AG04449 (cell line): ENCODE measurements around the gene NRL.

Experiments
- CTCF ChIA-PET: fragments of 350-600 bp; formaldehyde crosslinking; extraction: SDS; loops from one replicate; lab custom pipeline; 2021; ENCODE audit warnings: antibody characterized with exemption; lab: Yijun Ruan, JAX
- POLR2A ChIA-PET: fragments of 400-600, 350-600 bp; formaldehyde crosslinking; extraction: SDS; loops from one replicate; lab custom pipeline; 2020; ENCODE audit warnings: antibody characterized with exemption, inconsistent platforms; lab: Yijun Ruan, JAX
- DNase-seq: peaks from one replicate; pipeline ENCODE4 v3.0.0-alpha.2; 2010; ENCODE audit warnings: low read depth, low spot score
- H3K4me3 ChIP-seq: 2 replicates; pipeline ENCODE4 v1.5.1; 2011; ENCODE audit warnings: low read depth, mild to moderate bottlenecking, control low read depth, low read length
- TF ChIP-seq, protein P1 (sequence below): IDR thresholded peaks from one replicate; pipeline ENCODE4 v1.5.1; 2011; ENCODE audit warnings: mild to moderate bottlenecking, moderate library complexity, low read length, control low read depth, inconsistent platforms; ENCODE audit not compliant: insufficient read depth; ENCODE audit errors: missing control alignments

The NRL gene

DNA sequence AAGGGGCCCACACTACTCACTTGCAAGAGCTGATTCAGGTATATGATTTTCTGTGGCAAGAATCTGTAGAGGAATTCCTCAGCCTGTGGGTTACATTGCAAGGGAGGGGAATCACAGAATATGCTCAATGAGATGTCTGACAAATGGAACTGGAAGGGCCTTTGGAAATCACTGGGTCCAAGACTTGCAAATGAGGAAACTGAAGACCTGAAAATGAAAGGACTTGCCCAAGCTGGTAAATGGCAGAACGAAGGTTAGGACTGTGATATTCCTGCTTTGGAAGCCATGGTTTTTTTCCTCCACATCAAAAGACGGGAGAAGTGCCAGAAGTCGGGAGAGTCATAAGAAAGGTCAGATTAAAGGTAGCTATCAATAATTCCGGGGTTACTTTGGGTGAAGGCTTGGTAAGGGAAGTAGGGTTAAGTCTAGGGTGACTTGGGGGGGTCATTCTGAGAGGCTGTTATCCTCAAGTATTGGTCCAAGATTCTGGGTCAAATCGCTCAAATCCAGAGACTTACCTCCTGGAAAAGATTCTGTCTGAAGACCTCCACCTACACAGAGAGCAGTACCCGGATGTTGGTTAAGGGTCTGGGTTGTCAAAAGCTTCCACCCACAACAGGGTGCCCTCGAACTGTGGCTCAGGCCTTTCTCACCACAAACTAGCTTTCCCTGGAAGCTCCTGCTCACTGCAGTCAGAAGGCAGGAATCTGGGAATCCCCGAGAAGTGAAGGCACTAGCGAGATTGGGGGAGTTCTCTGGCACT, 31.1 kb upstream of the NRL start:
- CTCF ChIA-PET: interaction anchor here (0.9 to 8.8 kb wide), 8 partner anchors 9 to 162 kb away, joined by 3 to 165 read pairs (median 11); partner anchors contain the start of genes CIDEB and IRF9
- no peak for DNase-seq
- H3K4me3 ChIP-seq: peak overlapping the region; percentile 79
- TF ChIP-seq, protein P1, sequence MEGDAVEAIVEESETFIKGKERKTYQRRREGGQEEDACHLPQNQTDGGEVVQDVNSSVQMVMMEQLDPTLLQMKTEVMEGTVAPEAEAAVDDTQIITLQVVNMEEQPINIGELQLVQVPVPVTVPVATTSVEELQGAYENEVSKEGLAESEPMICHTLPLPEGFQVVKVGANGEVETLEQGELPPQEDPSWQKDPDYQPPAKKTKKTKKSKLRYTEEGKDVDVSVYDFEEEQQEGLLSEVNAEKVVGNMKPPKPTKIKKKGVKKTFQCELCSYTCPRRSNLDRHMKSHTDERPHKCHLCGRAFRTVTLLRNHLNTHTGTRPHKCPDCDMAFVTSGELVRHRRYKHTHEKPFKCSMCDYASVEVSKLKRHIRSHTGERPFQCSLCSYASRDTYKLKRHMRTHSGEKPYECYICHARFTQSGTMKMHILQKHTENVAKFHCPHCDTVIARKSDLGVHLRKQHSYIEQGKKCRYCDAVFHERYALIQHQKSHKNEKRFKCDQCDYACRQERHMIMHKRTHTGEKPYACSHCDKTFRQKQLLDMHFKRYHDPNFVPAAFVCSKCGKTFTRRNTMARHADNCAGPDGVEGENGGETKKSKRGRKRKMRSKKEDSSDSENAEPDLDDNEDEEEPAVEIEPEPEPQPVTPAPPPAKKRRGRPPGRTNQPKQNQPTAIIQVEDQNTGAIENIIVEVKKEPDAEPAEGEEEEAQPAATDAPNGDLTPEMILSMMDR: no peak
- POLR2A ChIA-PET: interaction anchor here (0.5 to 2.5 kb wide), 7 partner anchors 10 to 42 kb away, joined by 3 to 14 read pairs (median 5); partner anchors contain the start of genes DCAF11, IPO4, IRF9 and NRL

DNA sequence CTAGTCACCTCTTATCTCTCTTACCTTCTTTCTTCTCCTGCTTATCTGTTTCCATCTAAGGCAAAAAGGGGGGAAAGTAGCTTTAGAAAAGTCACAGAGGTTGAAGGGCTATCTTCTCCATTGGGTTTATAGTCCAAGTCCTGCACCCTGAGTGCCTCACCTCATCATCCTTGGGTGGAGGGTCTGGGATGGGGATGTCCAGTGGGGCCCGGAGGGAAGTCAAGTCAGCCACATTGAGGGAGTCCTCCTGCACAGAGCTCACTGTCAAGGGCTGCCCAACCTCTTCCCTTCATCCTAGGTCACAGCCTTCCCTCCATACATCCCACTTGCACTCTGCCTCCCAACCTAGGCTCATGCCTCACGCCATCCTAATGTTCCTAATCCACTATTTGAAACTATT, 30.5 kb upstream of the NRL start:
- peak overlapping the region; percentile 79 for H3K4me3 ChIP-seq
- TF ChIP-seq, protein P1: no peak
- ChIA-PET CTCF (interaction anchor here (0.9 to 8.8 kb wide), 7 partner anchors 8 to 163 kb away, joined by 4 to 165 read pairs (median 11); partner anchors contain the start of genes CIDEB and IRF9), POLR2A (interaction anchor here (2.5 kb wide), 1 partner anchor 31 kb away, joined by 14 read pairs; the partner anchor contains the start of genes DCAF11 and NRL)
- no peak for DNase-seq

DNA sequence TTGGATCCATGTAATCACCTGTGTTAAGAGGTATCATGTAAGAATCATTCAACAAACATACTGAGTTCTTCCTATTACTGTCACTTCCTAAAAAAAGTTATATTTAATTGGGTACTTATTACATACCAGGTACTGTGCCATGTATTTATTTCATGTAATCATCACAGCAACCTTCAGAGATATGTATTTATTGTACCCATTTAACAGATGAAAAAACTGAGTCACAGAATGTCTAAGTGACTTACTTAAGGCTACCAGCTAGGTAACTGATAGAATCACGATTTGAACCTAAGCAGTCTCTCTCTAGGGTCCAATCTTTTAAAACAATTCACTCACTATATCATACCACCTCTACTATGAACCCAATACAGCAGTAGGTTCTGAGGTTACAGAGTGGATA, 29.7 kb upstream of the NRL start:
- no peak overlapping the region for H3K4me3 ChIP-seq
- TF ChIP-seq, protein P1: no peak
- DNase-seq: no peak
- CTCF ChIA-PET: interaction anchor here (1.1 to 4.4 kb wide), 3 partner anchors 17 to 73 kb away, joined by 3 to 22 read pairs (median 4); partner anchors contain the start of gene IRF9
- POLR2A ChIA-PET: no interaction called here

DNA sequence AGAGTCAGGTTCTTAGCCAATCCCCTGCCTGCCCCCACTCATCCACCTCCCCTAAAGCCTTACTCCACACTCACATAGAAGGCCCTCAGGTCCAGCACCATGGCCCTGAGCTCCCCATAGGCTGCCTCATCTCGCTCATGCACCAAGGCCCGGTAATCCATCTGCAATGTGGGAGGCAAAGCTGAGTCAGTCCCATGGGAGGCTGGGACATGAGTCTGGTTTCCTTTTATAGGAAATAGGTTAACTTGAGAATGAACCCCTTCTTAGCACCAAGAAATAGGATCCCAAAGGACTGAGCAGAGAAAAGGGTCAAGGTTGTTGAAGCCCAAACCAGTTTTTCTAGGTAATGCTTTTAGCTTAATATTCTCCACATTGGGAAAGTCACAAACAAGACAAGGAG, 28.8 kb upstream of the NRL start:
- CTCF ChIA-PET: interaction anchor here (0.7 to 4.4 kb wide), 6 partner anchors 17 to 166 kb away, joined by 3 to 22 read pairs (median 4); partner anchors contain the start of genes IRF9 and LTB4R2
- no peak overlapping the region for H3K4me3 ChIP-seq
- POLR2A ChIA-PET: no interaction called here
- TF ChIP-seq, protein P1: no peak
- no peak for DNase-seq

DNA sequence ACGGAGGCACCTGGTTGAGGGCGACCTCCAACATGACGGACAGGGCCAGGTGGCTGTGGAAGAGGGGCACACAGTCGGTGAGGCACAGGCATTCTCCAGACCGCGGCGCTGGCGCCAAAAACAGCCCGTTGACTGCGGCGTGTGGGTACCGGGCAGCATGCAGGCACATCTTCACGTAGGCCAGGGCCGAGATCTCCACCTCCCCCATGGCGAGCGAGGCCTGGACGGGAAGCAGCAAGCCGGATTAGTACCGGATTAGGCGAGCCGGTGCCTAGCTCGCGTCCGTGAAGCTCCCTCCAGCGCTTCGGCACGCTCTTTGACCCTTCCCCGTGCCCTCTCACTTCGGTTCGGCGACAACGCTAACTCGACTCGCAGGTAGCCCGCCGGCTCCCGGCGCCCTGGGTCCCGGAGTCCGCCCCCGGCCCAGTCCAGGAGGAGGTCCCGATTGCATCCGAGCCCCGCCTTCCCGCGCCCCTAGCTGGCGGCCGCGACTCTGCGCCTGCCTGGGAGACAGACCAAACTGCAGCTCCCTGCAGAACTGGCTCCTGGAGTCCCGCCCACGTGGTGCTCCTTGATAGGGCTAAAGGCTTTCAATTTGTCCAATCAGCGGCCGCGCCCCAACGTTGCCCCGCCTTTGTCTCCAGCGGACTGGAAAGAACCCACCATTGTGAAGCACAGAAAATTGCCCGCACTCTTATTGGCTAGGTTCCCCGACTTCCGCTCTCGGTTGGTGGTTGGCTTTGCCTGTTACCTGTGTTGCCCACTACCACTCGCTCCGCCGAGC, 26.5 kb upstream of the NRL start, which contains the start of gene EMC9:
TSS of gene EMC9 (minus strand) at position 495 of the 784 bp plus-strand sequence. CDS start at position 208, 287 bp downstream.
- DNase-seq: peak; percentile 94
- ChIA-PET POLR2A (interaction anchor here (1.0 to 1.5 kb wide), 7 partner anchors 9 to 158 kb away, joined by 3 to 7 read pairs (median 5); partner anchors contain the start of genes DCAF11, DHRS1, IRF9 and NOP9), CTCF (interaction anchor here (0.6 to 2.1 kb wide), 11 partner anchors 14 to 169 kb away, joined by 3 to 15 read pairs (median 4); partner anchors contain the start of genes CIDEB, DCAF11, IRF9 and NRL)
- H3K4me3 ChIP-seq: peak within 1 kb of the TSS; percentile 97
- TF ChIP-seq, protein P1: peak; percentile 56
